HUES6 (cell line): ENCODE measurements around the gene POLR1A.

ENCODE experiments used
- H3K27ac ChIP-seq: 2 replicates; pipeline ENCODE4 v1.7.0; 2013; ENCODE audit warnings: low read depth, mild to moderate bottlenecking, low read length, inconsistent platforms
- H3K27me3 ChIP-seq: 2 replicates; pipeline ENCODE4 v1.6.1; 2013; ENCODE audit warnings: low read length; ENCODE audit not compliant: control insufficient read depth, insufficient read depth
- H3K36me3 ChIP-seq: 2 replicates; pipeline ENCODE4 v1.6.1; 2013; ENCODE audit warnings: low read length; ENCODE audit not compliant: control insufficient read depth, insufficient read depth
- H3K4me1 ChIP-seq: 2 replicates; pipeline ENCODE4 v1.6.1; 2013; ENCODE audit warnings: low read length; ENCODE audit not compliant: control insufficient read depth, insufficient read depth
- H3K4me3 ChIP-seq: 2 replicates; pipeline ENCODE4 v1.5.1; 2013; ENCODE audit warnings: low read depth, low read length
- H3K9ac ChIP-seq: one replicate; pipeline ENCODE4 v1.6.1; 2013; ENCODE audit warnings: mild to moderate bottlenecking, low read length
- H3K9me3 ChIP-seq: 2 replicates; pipeline ENCODE4 v1.6.1; 2013; ENCODE audit warnings: low read depth, low read length; ENCODE audit not compliant: control insufficient read depth, insufficient read depth

Gene POLR1A

GRCh38 chr2:86027196-86027921 lies 78.3 kb downstream of the POLR1A start:
- no peaks in the 10 kb centered on the region for H3K4me1 ChIP-seq
- H3K27ac ChIP-seq = no peak overlapping the region
- H3K27me3 ChIP-seq = no peaks in the 10 kb centered on the region
- H3K4me3 ChIP-seq = no peak overlapping the region
- no peaks in the 10 kb centered on the region for H3K9me3 ChIP-seq
- no peak overlapping the region for H3K9ac ChIP-seq
- H3K36me3 ChIP-seq = peaks cover 83% of the 10 kb centered on the region

- Histone ChIP-seq H3K4me3 (no peak overlapping the region), H3K36me3 (peaks cover 76% of the 10 kb centered on the region)
Observed at GRCh38 chr2:86026744-86027065, 79.0 kb downstream of the POLR1A start.

GRCh38 chr2:86025976-86026743 lies 79.5 kb downstream of the POLR1A start:
- Histone ChIP-seq H3K9ac (no peak overlapping the region), H3K4me3 (no peak overlapping the region), H3K36me3 (peaks cover 71% of the 10 kb centered on the region), H3K4me1 (no peaks in the 10 kb centered on the region), H3K9me3 (no peaks in the 10 kb centered on the region), H3K27me3 (no peaks in the 10 kb centered on the region), H3K27ac (no peak overlapping the region)

More at GRCh38 chr2:86026744-86027065, 79.0 kb downstream of the POLR1A start:
- Histone ChIP-seq H3K27me3 (no peaks in the 10 kb centered on the region), H3K9me3 (no peaks in the 10 kb centered on the region), H3K9ac (no peak overlapping the region), H3K4me1 (no peaks in the 10 kb centered on the region), H3K27ac (no peak overlapping the region)

GRCh38 chr2:86025229-86025820 lies 80.4 kb downstream of the POLR1A start:
- Histone ChIP-seq H3K4me1 (no peaks in the 10 kb centered on the region), H3K4me3 (no peak overlapping the region), H3K36me3 (peaks cover 63% of the 10 kb centered on the region), H3K27ac (no peak overlapping the region), H3K9ac (no peak overlapping the region), H3K9me3 (no peaks in the 10 kb centered on the region), H3K27me3 (no peaks in the 10 kb centered on the region)

- no peaks in the 10 kb centered on the region for H3K9me3 ChIP-seq
- no peaks in the 10 kb centered on the region for H3K27me3 ChIP-seq
- no peak overlapping the region for H3K27ac ChIP-seq
- H3K4me1 ChIP-seq = no peaks in the 10 kb centered on the region
- H3K36me3 ChIP-seq = peaks cover 43% of the 10 kb centered on the region
- H3K4me3 ChIP-seq = no peak overlapping the region
- no peak overlapping the region for H3K9ac ChIP-seq
Observed at GRCh38 chr2:86023366-86023712, 82.3 kb downstream of the POLR1A start.

- Histone ChIP-seq H3K4me1 (no peaks in the 10 kb centered on the region), H3K4me3 (no peak overlapping the region), H3K9me3 (no peaks in the 10 kb centered on the region), H3K36me3 (peaks cover 38% of the 10 kb centered on the region), H3K9ac (no peak overlapping the region), H3K27me3 (no peaks in the 10 kb centered on the region), H3K27ac (no peak overlapping the region)
Observed at GRCh38 chr2:86022661-86023365, 82.9 kb downstream of the POLR1A start.

- Histone ChIP-seq H3K9me3 (no peaks in the 10 kb centered on the region), H3K4me1 (no peaks in the 10 kb centered on the region), H3K9ac (no peak overlapping the region), H3K27ac (no peak overlapping the region), H3K27me3 (no peaks in the 10 kb centered on the region), H3K4me3 (no peak overlapping the region), H3K36me3 (peaks cover 26% of the 10 kb centered on the region)
Observed at GRCh38 chr2:86021396-86022378, 84.0 kb downstream of the POLR1A start.

- no peak overlapping the region for H3K4me3 ChIP-seq
- H3K27ac ChIP-seq = no peak overlapping the region
- peaks cover 19% of the 10 kb centered on the region for H3K36me3 ChIP-seq
- H3K27me3 ChIP-seq = no peaks in the 10 kb centered on the region
- H3K9ac ChIP-seq = no peak overlapping the region
- H3K4me1 ChIP-seq = no peaks in the 10 kb centered on the region
- no peaks in the 10 kb centered on the region for H3K9me3 ChIP-seq
Observed at GRCh38 chr2:86020984-86021383, 84.7 kb downstream of the POLR1A start.

GRCh38 chr2:86019121-86019520 lies 86.6 kb downstream of the POLR1A start:
- no peak overlapping the region for H3K4me3 ChIP-seq
- no peak overlapping the region for H3K9ac ChIP-seq
- no peaks in the 10 kb centered on the region for H3K27me3 ChIP-seq
- H3K27ac ChIP-seq = no peak overlapping the region
- H3K9me3 ChIP-seq = peaks cover 10% of the 10 kb centered on the region
- H3K4me1 ChIP-seq = no peaks in the 10 kb centered on the region
- peaks cover 3% of the 10 kb centered on the region; the same call in 1 of the 2 replicates for H3K36me3 ChIP-seq
